ENCODE results near the gene GRIK1.

GRCh38 chr21:29940991-29941390, 1.2 kb upstream of the GRIK1 start:
- TF ChIP-seq, protein P1, sequence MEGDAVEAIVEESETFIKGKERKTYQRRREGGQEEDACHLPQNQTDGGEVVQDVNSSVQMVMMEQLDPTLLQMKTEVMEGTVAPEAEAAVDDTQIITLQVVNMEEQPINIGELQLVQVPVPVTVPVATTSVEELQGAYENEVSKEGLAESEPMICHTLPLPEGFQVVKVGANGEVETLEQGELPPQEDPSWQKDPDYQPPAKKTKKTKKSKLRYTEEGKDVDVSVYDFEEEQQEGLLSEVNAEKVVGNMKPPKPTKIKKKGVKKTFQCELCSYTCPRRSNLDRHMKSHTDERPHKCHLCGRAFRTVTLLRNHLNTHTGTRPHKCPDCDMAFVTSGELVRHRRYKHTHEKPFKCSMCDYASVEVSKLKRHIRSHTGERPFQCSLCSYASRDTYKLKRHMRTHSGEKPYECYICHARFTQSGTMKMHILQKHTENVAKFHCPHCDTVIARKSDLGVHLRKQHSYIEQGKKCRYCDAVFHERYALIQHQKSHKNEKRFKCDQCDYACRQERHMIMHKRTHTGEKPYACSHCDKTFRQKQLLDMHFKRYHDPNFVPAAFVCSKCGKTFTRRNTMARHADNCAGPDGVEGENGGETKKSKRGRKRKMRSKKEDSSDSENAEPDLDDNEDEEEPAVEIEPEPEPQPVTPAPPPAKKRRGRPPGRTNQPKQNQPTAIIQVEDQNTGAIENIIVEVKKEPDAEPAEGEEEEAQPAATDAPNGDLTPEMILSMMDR (conservative IDR thresholded peaks at IDR 0.05 in 1 of 2, IDR thresholded peaks at IDR 0.05 in 1 of 2; ENCODE audit: extremely low read depth in 1 of 2, insufficient read depth in 1 of 2, low read depth in 1 of 2, low read length in 2 of 2), result no peak
- TF ChIP-seq EZH2 (IDR thresholded peaks at IDR 0.05; ENCODE audit: borderline replicate concordance, low read length), result no peak
